RWPE2 (cell line): ENCODE results near the gene PHTF2.

Experiments used
- ATAC-seq: fragments of 200-7000 bp; cut with Tn5 transposase; 3 replicates; pipeline ENCODE4 v1.9.1; 2021; ENCODE audit warnings: low read depth
- DNase-seq: peaks from one replicate; pipeline ENCODE4 v3.0.0-alpha.2; 2020; ENCODE audit warnings: low spot score
- H3K27ac ChIP-seq: fragments of 450-650 bp; 2 replicates; pipeline ENCODE4 v1.5.1; 2017; ENCODE audit warnings: mild to moderate bottlenecking; ENCODE audit not compliant: poor library complexity, severe bottlenecking
- H3K27me3 ChIP-seq: fragments of 250-450 bp; sonication (Bioruptor Pico); 2 replicates; pipeline ENCODE4 v1.5.1; 2021; ENCODE audit warnings: mild to moderate bottlenecking, moderate library complexity; ENCODE audit not compliant: insufficient read depth, poor library complexity, severe bottlenecking
- H3K36me3 ChIP-seq: fragments of 250-450 bp; sonication (Bioruptor Pico); 2 replicates; pipeline ENCODE4 v1.5.1; 2020; ENCODE audit warnings: low read depth, mild to moderate bottlenecking, moderate library complexity
- H3K4me1 ChIP-seq: fragments of 250-450 bp; sonication (Bioruptor Pico); 2 replicates; pipeline ENCODE4 v1.5.1; 2021; ENCODE audit warnings: mild to moderate bottlenecking, moderate library complexity; ENCODE audit not compliant: insufficient read depth, poor library complexity, severe bottlenecking
- H3K4me3 ChIP-seq: fragments of 250-450 bp; sonication (Bioruptor Pico); 2 replicates; pipeline ENCODE4 v1.5.1; 2021; ENCODE audit warnings: mild to moderate bottlenecking, moderate library complexity; ENCODE audit not compliant: severe bottlenecking
- H3K9me3 ChIP-seq: fragments of 250-450 bp; sonication (Bioruptor Pico); 2 replicates; pipeline ENCODE4 v1.5.1; 2021; ENCODE audit warnings: mild to moderate bottlenecking, moderate library complexity; ENCODE audit not compliant: severe bottlenecking
- CTCF ChIP-seq: fragments of 450-650 bp; IDR thresholded peaks from one replicate; pipeline ENCODE4 v1.5.1; 2017; ENCODE audit warnings: mild to moderate bottlenecking, moderate library complexity; ENCODE audit not compliant: poor library complexity, severe bottlenecking

Gene PHTF2

GRCh38 chr7:77800730-77801129 is 2.2 kb downstream of the PHTF2 start:
- Histone ChIP-seq H3K9me3 (peaks cover 10% of the 10 kb centered on the region), H3K36me3 (peaks cover 6% of the 10 kb centered on the region; the same call in 1 of the 2 replicates), H3K4me3 (no peak overlapping the region), H3K4me1 (peaks cover 17% of the 10 kb centered on the region), H3K27ac (no peak overlapping the region), H3K27me3 (no peaks in the 10 kb centered on the region)
- TF ChIP-seq CTCF = no peak
- DNase-seq (no peak), ATAC-seq (no peak)

GRCh38 chr7:77802557-77803405 is 4.2 kb downstream of the PHTF2 start:
- Histone ChIP-seq H3K9me3 (peaks cover 19% of the 10 kb centered on the region), H3K27me3 (no peaks in the 10 kb centered on the region), H3K27ac (no peak overlapping the region), H3K4me3 (no peak overlapping the region), H3K36me3 (peaks cover 6% of the 10 kb centered on the region; the same call in 1 of the 2 replicates), H3K4me1 (peaks cover 6% of the 10 kb centered on the region)
- ATAC-seq (no peak), DNase-seq (no peak)
- no peak for TF ChIP-seq CTCF

- Histone ChIP-seq H3K4me3 (no peak overlapping the region), H3K9me3 (peaks cover 22% of the 10 kb centered on the region), H3K27me3 (no peaks in the 10 kb centered on the region), H3K4me1 (peaks cover under 1% of the 10 kb centered on the region), H3K27ac (no peak overlapping the region), H3K36me3 (peaks cover 6% of the 10 kb centered on the region; the same call in 1 of the 2 replicates)
- no peak for TF ChIP-seq CTCF
- DNase-seq (no peak), ATAC-seq (no peak)
These were observed 7.9 kb downstream of the PHTF2 start for GRCh38 chr7:77806425-77806824.

GRCh38 chr7:77808517-77808916 is 9.9 kb downstream of the PHTF2 start:
- H3K9me3 ChIP-seq = peaks cover 22% of the 10 kb centered on the region
- DNase-seq (no peak), ATAC-seq (no peak)
- H3K27ac ChIP-seq = no peak overlapping the region
- no peak overlapping the region for H3K4me3 ChIP-seq
- peaks cover 6% of the 10 kb centered on the region; the same call in 1 of the 2 replicates for H3K36me3 ChIP-seq
- H3K4me1 ChIP-seq = peaks cover 13% of the 10 kb centered on the region
- no peaks in the 10 kb centered on the region for H3K27me3 ChIP-seq
- TF ChIP-seq CTCF = no peak
